WTC11 (cell line): ENCODE measurements around the gene CNP.

Experiments used
- FOXK1 ChIP-seq: sonication (generic); formaldehyde crosslinking; IDR thresholded peaks from 2 replicates; pipeline ENCODE4 v1.8.0; 2022; ENCODE audit warnings: mild to moderate bottlenecking, moderate library complexity, missing genetic modification reagents
- JUN ChIP-seq: sonication (generic); formaldehyde crosslinking; IDR thresholded peaks from 2 replicates; pipeline ENCODE4 v1.8.0; 2023; ENCODE audit warnings: mild to moderate bottlenecking, missing genetic modification reagents
- NR2C2 ChIP-seq: sonication (generic); formaldehyde crosslinking; IDR thresholded peaks from 2 replicates; pipeline ENCODE4 v1.8.0; 2022; ENCODE audit warnings: mild to moderate bottlenecking, missing genetic modification reagents
- TEAD1 ChIP-seq: sonication (generic); formaldehyde crosslinking; IDR thresholded peaks from 2 replicates; pipeline ENCODE4 v1.8.0; 2022; ENCODE audit warnings: mild to moderate bottlenecking, missing genetic modification reagents
- TF ChIP-seq, protein P1 (sequence below): fragments of 200-600 bp; IDR thresholded peaks from 2 replicates; pipeline ENCODE4 v1.8.0; 2022; ENCODE audit warnings: antibody characterized with exemption
- TF ChIP-seq, protein P2 (sequence below): sonication (generic); formaldehyde crosslinking; IDR thresholded peaks from 2 replicates; pipeline ENCODE4 v1.8.0; 2022; ENCODE audit warnings: mild to moderate bottlenecking, missing genetic modification reagents
- TF ChIP-seq, protein P3 (sequence below): sonication (generic); formaldehyde crosslinking; IDR thresholded peaks from 2 replicates; pipeline ENCODE4 v1.8.1; 2022; ENCODE audit warnings: low read depth, missing genetic modification reagents, borderline replicate concordance
- TF ChIP-seq, protein P4 (sequence below): sonication (generic); formaldehyde crosslinking; conservative IDR thresholded peaks from 2 replicates; pipeline ENCODE4 v1.8.1; 2022; ENCODE audit warnings: mild to moderate bottlenecking, missing genetic modification reagents
- TF ChIP-seq, protein P5 (sequence below): sonication (generic); formaldehyde crosslinking; IDR thresholded peaks from 2 replicates; pipeline ENCODE4 v1.8.1; 2023; ENCODE audit warnings: mild to moderate bottlenecking, missing genetic modification reagents, moderate library complexity

DNA sequence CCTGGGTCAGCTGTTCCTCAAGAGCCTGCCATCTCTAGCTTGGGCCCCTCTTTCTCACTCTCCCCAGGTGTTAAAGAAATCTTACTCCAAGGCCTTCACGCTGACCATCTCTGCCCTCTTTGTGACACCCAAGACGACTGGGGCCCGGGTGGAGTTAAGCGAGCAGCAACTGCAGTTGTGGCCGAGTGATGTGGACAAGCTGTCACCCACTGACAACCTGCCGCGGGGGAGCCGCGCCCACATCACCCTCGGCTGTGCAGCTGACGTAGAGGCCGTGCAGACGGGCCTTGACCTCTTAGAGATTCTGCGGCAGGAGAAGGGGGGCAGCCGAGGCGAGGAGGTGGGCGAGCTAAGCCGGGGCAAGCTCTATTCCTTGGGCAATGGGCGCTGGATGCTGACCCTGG is 6.8 kb downstream of the CNP start:
- TF ChIP-seq, protein P1, sequence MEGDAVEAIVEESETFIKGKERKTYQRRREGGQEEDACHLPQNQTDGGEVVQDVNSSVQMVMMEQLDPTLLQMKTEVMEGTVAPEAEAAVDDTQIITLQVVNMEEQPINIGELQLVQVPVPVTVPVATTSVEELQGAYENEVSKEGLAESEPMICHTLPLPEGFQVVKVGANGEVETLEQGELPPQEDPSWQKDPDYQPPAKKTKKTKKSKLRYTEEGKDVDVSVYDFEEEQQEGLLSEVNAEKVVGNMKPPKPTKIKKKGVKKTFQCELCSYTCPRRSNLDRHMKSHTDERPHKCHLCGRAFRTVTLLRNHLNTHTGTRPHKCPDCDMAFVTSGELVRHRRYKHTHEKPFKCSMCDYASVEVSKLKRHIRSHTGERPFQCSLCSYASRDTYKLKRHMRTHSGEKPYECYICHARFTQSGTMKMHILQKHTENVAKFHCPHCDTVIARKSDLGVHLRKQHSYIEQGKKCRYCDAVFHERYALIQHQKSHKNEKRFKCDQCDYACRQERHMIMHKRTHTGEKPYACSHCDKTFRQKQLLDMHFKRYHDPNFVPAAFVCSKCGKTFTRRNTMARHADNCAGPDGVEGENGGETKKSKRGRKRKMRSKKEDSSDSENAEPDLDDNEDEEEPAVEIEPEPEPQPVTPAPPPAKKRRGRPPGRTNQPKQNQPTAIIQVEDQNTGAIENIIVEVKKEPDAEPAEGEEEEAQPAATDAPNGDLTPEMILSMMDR = no peak
- TF ChIP-seq NR2C2 (CRISPR knock-in tag) (no peak), JUN (no peak), TEAD1 (CRISPR knock-in tag) (no peak), FOXK1 (CRISPR knock-in tag) (no peak)
- TF ChIP-seq, protein P2, sequence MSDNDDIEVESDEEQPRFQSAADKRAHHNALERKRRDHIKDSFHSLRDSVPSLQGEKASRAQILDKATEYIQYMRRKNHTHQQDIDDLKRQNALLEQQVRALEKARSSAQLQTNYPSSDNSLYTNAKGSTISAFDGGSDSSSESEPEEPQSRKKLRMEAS = no peak
- TF ChIP-seq, protein P3, sequence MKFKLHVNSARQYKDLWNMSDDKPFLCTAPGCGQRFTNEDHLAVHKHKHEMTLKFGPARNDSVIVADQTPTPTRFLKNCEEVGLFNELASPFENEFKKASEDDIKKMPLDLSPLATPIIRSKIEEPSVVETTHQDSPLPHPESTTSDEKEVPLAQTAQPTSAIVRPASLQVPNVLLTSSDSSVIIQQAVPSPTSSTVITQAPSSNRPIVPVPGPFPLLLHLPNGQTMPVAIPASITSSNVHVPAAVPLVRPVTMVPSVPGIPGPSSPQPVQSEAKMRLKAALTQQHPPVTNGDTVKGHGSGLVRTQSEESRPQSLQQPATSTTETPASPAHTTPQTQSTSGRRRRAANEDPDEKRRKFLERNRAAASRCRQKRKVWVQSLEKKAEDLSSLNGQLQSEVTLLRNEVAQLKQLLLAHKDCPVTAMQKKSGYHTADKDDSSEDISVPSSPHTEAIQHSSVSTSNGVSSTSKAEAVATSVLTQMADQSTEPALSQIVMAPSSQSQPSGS (CRISPR knock-in tag) = no peak
- TF ChIP-seq, protein P4, sequence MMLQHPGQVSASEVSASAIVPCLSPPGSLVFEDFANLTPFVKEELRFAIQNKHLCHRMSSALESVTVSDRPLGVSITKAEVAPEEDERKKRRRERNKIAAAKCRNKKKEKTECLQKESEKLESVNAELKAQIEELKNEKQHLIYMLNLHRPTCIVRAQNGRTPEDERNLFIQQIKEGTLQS (CRISPR knock-in tag) = no peak
- TF ChIP-seq, protein P5, sequence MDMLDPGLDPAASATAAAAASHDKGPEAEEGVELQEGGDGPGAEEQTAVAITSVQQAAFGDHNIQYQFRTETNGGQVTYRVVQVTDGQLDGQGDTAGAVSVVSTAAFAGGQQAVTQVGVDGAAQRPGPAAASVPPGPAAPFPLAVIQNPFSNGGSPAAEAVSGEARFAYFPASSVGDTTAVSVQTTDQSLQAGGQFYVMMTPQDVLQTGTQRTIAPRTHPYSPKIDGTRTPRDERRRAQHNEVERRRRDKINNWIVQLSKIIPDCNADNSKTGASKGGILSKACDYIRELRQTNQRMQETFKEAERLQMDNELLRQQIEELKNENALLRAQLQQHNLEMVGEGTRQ (CRISPR knock-in tag) = no peak
